Epithelial cell of esophagus (primary cell): ENCODE results near the gene CTAGE8.
"Not testable (repeated sequence)": the region's sequence is repeated elsewhere in the genome, so short reads cannot be mapped to it uniquely, and the experiment has no call there.

Experiments
- DNase-seq: peaks from one replicate; pipeline ENCODE4 v3.0.0; 2010; ENCODE audit warnings: low read depth
- H3K4me3 ChIP-seq: 2 replicates; pipeline ENCODE4 v1.5.1; 2011; ENCODE audit warnings: mild to moderate bottlenecking, low read length, control low read depth
- TF ChIP-seq, protein P1 (sequence below): IDR thresholded peaks from 2 replicates; pipeline ENCODE4 v1.5.1; 2011; ENCODE audit warnings: low read depth, mild to moderate bottlenecking, low read length, control low read depth, inconsistent platforms; ENCODE audit not compliant: insufficient read depth; ENCODE audit errors: missing control alignments

Gene CTAGE8

DNA sequence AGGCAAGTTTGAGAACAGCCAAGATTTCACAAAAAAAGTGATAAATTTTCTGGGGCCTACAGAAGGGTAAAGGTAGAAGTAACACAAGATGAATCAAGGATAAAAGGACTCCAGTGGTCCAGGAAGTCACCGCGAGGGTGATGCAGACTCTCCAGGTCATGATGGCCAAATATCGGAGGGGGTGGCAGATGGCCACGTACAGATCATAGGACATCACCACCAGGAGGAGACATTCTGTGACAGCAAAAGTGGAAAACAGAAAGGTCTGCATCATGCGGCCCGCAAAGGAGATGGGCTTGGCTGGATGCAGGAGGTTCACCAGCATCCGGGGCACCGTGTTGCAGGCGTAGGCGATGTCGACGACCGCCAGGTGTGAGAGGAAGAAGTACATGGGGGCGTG, 10.0 kb downstream of the CTAGE8 start:
- DNase-seq, H3K4me3 ChIP-seq: not testable (repeated sequence)

DNA sequence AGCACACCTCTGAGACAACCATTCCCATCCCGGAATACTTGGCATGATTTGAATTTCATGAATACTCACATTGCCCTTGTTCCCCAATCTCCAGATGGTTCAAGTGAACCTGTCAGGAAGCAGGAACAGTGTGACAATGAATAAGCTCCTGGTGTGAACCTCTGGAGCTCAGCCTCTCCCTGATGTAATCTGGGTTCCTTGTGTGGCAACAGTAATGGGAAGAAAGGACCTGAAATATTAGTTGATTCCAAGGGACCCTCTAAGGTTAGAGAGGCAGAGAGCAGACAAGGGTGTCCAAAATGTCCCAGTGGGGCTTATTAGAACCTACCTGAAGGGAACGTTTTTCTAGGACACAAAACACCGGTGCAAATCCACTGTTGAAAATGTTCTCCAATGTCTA, 13.0 kb downstream of the CTAGE8 start:
- DNase-seq = peak; percentile 63
- TF ChIP-seq, protein P1, sequence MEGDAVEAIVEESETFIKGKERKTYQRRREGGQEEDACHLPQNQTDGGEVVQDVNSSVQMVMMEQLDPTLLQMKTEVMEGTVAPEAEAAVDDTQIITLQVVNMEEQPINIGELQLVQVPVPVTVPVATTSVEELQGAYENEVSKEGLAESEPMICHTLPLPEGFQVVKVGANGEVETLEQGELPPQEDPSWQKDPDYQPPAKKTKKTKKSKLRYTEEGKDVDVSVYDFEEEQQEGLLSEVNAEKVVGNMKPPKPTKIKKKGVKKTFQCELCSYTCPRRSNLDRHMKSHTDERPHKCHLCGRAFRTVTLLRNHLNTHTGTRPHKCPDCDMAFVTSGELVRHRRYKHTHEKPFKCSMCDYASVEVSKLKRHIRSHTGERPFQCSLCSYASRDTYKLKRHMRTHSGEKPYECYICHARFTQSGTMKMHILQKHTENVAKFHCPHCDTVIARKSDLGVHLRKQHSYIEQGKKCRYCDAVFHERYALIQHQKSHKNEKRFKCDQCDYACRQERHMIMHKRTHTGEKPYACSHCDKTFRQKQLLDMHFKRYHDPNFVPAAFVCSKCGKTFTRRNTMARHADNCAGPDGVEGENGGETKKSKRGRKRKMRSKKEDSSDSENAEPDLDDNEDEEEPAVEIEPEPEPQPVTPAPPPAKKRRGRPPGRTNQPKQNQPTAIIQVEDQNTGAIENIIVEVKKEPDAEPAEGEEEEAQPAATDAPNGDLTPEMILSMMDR = no peak
- no peak overlapping the region for H3K4me3 ChIP-seq

DNA sequence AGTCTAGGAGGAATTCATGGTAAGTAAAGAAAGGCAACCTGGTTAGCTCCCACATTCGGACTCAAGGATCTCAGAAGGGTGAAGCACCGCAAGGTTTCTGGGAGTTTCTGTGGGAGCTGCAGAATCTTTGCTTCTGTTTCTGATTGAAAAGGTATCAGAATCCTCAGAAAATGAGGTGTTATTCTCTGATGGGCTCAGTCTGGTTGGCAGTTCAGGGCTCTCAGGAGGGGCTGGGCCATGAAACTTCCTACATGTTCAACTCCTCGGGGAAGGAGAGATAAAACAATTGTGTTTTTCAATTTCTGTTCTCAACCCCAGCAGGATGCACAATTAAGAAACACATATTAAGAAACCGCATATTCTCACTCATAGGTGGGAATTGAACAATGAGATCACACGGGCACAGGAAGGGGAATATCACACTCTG, 13.6 kb downstream of the CTAGE8 start:
- no peak overlapping the region for H3K4me3 ChIP-seq
- TF ChIP-seq, protein P1 = no peak
- DNase-seq = no peak

DNA sequence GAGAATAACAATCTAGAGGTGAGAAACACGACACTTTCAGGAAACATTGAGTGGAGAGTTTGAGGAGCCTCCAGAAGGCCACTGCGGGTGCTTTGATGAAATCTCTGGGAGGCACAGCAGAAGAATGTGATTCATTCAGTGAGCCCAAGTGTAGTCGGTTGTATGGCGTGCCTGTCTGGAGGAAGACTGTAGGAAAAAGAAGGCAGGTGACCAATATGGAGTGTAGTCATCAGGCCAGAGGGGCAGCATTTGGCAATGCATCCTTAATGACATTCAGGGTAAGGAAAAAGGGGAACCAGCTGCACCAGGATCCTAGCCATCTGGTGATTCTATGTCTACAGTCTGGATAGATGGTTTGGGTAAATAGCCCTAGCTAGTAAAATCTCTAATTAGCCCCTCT, 16.8 kb downstream of the CTAGE8 start:
- not testable (repeated sequence) for H3K4me3 ChIP-seq, DNase-seq

DNA sequence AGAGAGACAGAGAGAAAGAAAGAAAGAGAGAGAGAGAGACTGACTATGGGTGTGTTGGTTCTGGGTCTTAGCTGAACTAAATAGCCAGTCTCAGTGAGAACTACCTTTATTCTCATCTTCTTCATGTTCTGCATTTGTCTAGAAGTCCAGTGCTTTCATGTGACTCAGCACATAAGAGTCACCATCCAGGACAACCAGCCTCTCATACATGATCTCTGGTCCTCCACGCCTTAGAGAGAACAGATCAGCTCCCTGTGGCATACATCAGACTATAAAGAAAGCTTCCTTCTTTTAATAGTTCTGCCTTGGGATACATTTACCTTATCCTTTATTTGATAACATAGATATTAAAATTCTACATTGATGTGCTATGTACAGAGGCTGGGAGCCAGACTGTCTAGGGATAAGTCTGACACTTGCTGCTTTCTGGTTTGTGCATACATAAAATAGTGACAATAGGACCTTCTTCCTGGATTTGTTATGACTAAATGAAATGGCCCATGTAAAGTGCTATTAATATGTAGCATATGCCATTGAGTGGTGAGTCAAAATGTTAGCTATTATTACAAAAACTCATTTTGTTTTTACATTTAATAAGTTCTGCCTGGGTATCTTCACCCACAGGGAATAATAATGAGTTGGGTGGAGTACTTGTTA, 21.3 kb downstream of the CTAGE8 start:
- not testable (repeated sequence) for DNase-seq

DNA sequence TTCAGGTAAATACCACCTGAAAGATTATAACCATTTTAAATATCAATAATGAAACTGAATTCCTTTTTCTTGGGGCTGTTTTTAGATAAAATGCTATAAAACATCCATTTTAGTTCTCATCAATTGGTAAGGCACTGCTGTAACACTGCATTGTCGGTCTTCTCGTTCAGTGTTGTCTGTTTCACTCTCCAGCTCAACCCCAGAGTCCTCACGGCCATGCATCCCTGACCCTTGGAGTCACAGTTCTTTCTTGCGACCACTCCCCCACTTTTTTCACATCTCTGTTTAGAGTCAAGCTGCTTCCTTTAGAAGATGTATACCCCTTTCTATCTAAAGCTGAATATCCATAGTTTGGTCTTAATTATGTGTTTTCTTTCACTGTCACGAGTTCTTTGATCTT, 22.1 kb downstream of the CTAGE8 start:
- DNase-seq, H3K4me3 ChIP-seq: not testable (repeated sequence)

More for the DNA sequence above, 21.3 kb downstream of the CTAGE8 start:
- H3K4me3 ChIP-seq = not testable (repeated sequence)

DNA sequence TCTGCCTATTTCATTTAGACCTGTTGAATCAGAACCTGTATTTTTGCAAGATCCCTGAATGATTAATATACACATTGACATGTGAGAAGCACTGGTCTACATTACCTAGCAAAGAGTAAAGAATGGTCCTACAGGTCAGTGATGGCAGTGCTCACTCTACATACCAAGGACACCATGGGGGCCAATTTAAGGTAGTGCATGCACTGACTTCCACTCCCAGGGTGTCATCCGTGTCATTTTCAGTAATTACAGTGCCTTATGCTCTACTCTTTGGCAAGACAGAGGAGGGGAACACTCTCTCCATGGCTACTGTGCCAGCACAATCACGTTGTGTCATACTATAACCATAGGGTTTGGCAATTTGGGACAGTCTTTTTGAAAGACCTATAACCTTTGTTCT, 23.7 kb downstream of the CTAGE8 start:
- not testable (repeated sequence) for DNase-seq, H3K4me3 ChIP-seq

DNA sequence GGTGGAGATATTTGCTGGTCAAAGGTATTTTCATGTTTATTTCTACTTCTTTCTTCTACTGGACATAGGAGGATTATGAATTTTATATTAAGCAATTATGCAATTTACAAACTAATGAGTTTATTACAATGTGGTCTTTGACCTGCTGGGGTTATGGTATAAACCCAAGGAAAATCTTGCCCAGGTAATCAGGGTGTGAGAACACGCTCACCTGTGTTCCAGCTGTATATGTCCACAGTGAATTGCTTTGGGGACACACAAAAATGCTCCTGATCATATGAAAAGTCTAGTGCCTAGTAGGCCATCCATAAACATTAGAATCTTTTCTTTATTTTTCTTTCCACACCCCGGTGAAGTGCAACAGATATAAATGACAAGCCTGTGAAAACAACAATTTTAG, 29.7 kb downstream of the CTAGE8 start, which contains the start of gene OR2A42:
Gene OR2A42 (minus strand): TSS at position 241 of the 400 bp plus-strand sequence. CDS start 6,762 bp downstream, outside the sequence.
- H3K4me3 ChIP-seq, DNase-seq: not testable (repeated sequence)

DNA sequence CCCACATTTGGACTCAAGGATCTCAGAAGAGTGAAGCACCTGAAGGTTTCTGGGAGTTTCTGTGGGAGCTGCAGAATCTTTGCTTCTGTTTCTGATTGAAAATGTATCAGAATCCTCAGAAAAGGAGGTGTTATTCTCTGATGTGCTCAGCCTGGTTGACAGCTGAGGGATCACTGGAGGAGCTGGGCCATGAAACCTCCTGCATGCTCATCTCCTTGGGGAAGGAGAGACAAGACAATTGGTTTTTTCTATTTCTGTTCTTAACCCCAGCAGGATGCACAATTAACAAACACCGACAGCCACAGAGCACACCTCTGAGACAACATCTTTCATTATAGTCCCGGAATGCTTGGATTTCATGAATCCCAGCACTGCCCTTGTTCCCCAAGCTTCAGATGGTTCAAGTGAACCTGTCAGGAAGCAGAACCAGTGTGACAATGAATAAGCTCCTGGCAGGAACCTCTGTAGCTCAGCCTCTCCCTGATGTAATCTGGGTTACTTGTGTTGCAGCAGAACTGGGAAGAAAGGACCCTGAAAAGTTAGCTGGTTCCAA, 30.5 kb downstream of the CTAGE8 start:
- DNase-seq = peak; percentile 0
- not testable (repeated sequence) for H3K4me3 ChIP-seq

DNA sequence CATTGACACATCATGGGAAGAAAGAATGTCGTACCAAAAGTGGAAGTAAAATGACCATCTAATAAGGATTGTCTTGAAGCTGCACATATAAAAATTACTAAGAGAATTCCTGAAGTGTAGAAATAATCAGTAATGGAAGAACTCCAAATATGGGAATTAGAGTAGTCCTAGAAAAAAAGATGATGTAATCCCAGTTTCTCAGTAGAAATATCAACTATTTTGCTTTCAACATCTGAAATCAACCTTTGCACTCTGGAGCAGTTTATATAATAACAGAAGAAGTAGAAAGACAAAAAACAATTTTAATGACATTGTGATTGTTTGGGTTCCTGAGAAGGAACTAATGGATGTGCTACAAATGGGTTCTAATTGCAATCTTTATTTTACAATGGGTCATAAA, 36.0 kb downstream of the CTAGE8 start:
- not testable (repeated sequence) for DNase-seq, H3K4me3 ChIP-seq

DNA sequence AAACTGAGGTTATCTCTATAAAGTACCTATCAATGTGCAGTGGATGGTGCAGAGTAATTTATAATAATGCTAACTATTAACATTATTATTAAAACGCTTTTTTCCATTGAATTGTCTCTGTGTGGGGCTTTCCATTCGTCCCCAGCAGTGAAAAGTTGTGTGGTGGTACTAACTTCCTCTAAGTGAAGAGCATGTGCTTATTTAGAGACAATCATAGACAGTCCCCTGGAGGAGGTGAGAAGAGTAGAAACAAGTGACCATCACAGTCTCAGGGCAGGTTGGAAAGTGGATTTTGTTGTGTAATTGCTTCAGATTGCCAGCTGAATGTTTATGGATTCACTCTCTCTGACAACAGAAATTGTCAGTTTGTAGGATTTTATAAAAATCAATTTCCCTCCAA, 38.1 kb downstream of the CTAGE8 start:
- not testable (repeated sequence) for H3K4me3 ChIP-seq, DNase-seq

DNA sequence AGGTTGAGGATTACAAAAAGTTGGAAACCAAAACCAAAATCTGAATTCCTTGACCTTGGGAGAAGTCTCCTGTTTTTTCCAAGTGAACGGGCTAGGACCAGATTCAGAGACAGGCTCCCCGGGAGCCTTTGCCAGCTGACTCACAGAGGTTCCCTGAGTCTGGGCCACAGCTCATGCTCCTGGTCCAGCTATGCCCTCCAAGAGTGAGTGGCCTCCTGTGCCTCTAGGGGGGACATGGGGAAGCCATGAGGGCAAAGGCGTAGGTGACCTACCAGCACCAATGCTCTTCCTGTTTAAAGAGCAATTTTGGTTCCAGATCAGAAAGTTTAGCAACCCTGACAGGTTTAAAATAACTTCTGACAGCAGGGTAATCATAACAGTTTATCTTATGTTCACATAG, 40.3 kb downstream of the CTAGE8 start:
- not testable (repeated sequence) for H3K4me3 ChIP-seq, DNase-seq

DNA sequence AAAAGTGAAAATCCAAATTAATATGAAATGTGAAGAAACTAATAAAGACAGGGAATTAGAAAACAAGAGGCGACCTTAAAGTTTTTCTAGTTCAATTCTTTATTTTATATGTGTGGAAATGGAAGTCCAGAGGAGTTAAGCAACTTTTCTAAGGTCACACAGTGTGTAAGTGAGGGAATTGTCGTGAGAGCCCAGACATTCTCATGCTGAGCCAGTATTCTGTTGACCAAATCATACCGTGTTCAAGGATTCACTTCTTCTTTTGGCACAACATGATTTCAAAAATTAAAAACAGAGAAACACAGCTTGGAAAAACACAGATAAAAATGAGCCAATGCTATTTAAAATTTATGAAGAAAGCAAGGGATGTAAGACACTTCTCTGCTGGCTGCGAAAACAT, 42.2 kb downstream of the CTAGE8 start:
- not testable (repeated sequence) for DNase-seq, H3K4me3 ChIP-seq

DNA sequence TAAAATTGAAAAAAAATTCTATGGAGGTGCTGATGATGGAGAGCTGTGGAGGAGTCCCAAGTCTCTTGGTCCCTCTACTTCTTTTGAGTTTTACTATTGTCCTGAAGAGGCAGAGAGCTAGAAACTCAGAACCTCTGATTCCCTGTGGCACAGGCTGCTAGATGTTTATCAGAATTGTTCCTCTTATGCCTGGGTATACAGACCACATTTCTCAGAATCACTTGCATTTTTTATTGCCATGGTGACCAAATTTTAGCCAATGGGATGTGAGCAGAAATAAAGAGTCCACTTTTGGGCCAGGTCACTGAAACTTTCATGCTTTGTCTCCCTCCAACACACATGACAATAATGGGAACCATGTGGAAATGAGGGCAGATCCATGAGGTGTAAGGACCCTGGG, 45.4 kb downstream of the CTAGE8 start:
- H3K4me3 ChIP-seq, DNase-seq: not testable (repeated sequence)

DNA sequence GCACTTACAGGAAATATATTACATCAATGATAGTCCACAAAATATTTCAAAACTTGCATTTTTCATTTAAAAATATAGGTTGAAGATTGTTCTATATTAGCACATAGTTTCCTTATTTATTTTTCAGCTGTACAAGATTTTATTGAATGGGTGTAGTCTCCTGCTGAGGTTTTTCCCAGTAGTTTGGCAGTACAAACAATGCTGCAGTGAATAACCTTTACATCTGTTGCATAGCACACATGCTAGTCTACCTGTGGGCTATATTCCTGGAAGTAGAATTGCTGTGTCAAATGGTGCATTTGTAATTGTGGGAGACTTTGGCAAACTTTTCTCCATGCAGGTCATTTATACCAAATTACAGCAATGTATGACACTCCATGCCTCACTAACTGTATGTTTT, 48.6 kb downstream of the CTAGE8 start:
- not testable (repeated sequence) for DNase-seq, H3K4me3 ChIP-seq

DNA sequence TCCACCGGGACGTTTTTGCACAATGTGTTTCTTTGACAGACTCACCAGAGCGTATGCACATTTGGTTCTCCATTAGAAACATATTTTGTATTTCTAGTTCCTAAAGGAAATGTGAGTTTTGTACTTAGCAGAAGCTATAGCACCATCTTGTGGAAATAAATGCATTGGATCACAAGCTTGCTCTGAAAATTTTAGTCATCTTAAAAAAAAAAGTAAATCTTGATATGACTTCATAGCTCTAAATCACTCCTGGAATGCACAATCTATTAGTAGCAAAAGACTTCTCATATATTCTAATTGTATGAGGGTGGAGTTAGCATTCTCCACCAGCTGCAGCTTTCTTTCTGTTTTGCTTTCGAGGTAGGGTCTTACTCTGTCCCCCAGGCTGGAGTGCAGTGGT, 49.9 kb downstream of the CTAGE8 start:
- H3K4me3 ChIP-seq, DNase-seq: not testable (repeated sequence)

DNA sequence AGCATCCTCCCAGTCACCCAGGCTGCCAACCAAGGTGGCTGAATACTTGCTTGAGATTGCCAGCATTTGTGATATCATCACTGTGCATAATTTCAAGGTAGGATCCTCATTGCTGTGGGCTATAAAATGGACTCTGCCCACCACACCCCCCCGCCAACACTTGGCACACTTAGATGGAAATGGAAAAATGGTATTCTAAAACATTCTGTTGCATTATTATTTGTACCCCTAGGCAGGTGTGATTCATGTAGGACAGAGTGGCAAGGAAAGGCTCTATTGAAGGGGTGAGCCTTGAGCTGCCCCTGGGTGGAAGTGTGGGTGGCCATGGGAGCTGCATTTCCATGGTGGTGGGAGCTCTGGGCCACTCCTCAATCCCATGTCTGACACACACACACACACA, 50.5 kb downstream of the CTAGE8 start:
- DNase-seq, H3K4me3 ChIP-seq: not testable (repeated sequence)

DNA sequence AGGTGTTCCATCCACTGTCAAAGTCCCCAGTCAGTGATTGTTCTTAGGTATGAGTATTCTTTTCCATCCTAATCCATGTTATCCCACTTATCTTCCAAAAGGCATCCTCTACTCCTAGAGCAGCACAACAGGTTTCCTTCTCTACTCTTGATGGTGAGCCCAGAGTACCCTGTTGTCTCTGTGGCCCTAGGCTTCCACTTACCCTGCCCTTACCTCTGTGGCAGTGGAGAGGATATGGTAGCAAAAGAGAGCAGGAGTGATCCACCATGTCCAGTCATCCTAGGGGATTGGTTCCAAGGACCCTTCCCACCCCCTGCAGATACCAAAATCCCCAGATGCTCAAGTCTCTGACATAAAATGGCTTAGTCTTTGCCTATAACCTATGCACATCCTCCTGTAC, 51.9 kb downstream of the CTAGE8 start:
- H3K4me3 ChIP-seq, DNase-seq: not testable (repeated sequence)
